Caco-2 (cell line): ENCODE measurements around the gene NOL11. TPM values are rescaled to one million over a fixed set of nuclear protein-coding genes. Genes with fewer than 3 reads are reported as not detected.
"Not testable (repeated sequence)": the region's sequence is repeated elsewhere in the genome, so short reads cannot be mapped to it uniquely, and the experiment has no call there.

Experiments
- BruUV-seq: library from RNA; stranded (reverse); fragments of 400-500 nt; replicated peaks from 2 replicates; lab custom pipeline; 2021; lab: Mats Ljungman, UMichigan
- CTCF ChIA-PET: fragments of 300-600 bp; sonication (Branson Sonifier 250); formaldehyde crosslinking; loops from one replicate; lab custom pipeline; 2022; ENCODE audit warnings: antibody characterized with exemption; lab: Charles Lee
- POLR2A ChIA-PET: fragments of 300-600 bp; sonication (Branson Sonifier 250); formaldehyde crosslinking; loops from one replicate; lab custom pipeline; 2022; ENCODE audit warnings: antibody characterized with exemption; lab: Charles Lee
- DNase-seq, 2 experiments: peaks; one replicate each; pipeline versions ENCODE4 v3.0.0 to v3.0.0-alpha.2; 2020 to 2022
- H3K27me3 ChIP-seq: replicated peaks from 2 replicates; pipeline ENCODE4 v1.6.0; 2011; ENCODE audit warnings: low read length; ENCODE audit not compliant: control insufficient read depth, insufficient read depth
- H3K36me3 ChIP-seq: 2 replicates; pipeline ENCODE4 v1.5.1; 2011; ENCODE audit warnings: low read length; ENCODE audit not compliant: control insufficient read depth, insufficient read depth
- H3K4me1 ChIP-seq: fragments of 250-450 bp; sonication (Bioruptor Pico); 2 replicates; pipeline ENCODE4 v1.5.1; 2020; ENCODE audit warnings: mild to moderate bottlenecking
- H3K4me3 ChIP-seq: 2 replicates; pipeline ENCODE4 v1.5.1; 2011; ENCODE audit warnings: low read depth, mild to moderate bottlenecking, control low read depth, low read length
- H3K9me3 ChIP-seq: fragments of 250-450 bp; sonication (Bioruptor Pico); 2 replicates; pipeline ENCODE4 v1.5.1; 2020; ENCODE audit warnings: mild to moderate bottlenecking, moderate library complexity
- H3K27ac Mint-ChIP-seq: one replicate; pipeline ENCODE4 v1.8.0; 2022; ENCODE audit warnings: mixed read lengths; ENCODE audit not compliant: unreplicated experiment
- H3K27me3 Mint-ChIP-seq: one replicate; pipeline ENCODE4 v1.8.0; 2022; ENCODE audit warnings: mixed read lengths; ENCODE audit not compliant: insufficient read depth, unreplicated experiment
- H3K36me3 Mint-ChIP-seq: one replicate; pipeline ENCODE4 v1.8.0; 2022; ENCODE audit warnings: mild to moderate bottlenecking, mixed read lengths; ENCODE audit not compliant: insufficient read depth, unreplicated experiment
- H3K4me1 Mint-ChIP-seq: one replicate; pipeline ENCODE4 v1.8.0; 2022; ENCODE audit warnings: low read depth, mixed read lengths; ENCODE audit not compliant: unreplicated experiment
- H3K4me3 Mint-ChIP-seq: one replicate; pipeline ENCODE4 v1.8.0; 2022; ENCODE audit warnings: mild to moderate bottlenecking, moderate library complexity, mixed read lengths; ENCODE audit not compliant: unreplicated experiment
- H3K9me3 Mint-ChIP-seq: one replicate; pipeline ENCODE4 v1.8.0; 2022; ENCODE audit warnings: mixed read lengths; ENCODE audit not compliant: unreplicated experiment
- CTCF ChIP-seq, 2 experiments: fragments of 200-600 bp in 1 of 2; IDR thresholded peaks; 1 replicate in 1 of 2; 2 replicates in 1 of 2; pipeline versions ENCODE4 v1.5.1 to v1.8.0; 2011 to 2022; ENCODE audit warnings: antibody characterized with exemption in 1 of 2, control low read depth in 1 of 2, inconsistent platforms in 1 of 2, low read depth in 1 of 2, low read length in 1 of 2, mild to moderate bottlenecking in 1 of 2, moderate library complexity in 1 of 2; ENCODE audit not compliant: insufficient read depth in 1 of 2, severe bottlenecking in 1 of 2, unreplicated experiment in 1 of 2
- intact Hi-C: fragments of 100-400 bp; cut with micrococcal nuclease; formaldehyde crosslinking; loops from one replicate; pipeline ENCODE4 v1.10.0; 2022; ENCODE audit not compliant: unreplicated experiment
- total RNA-seq: library from RNA; stranded (reverse); gene quantifications from 2 replicates; pipeline ENCODE4 v1.2.3, GENCODE V29; 2022

NOL11 gene
- total RNA-seq, 1 experiment from 2014 or later: 73.6 TPM

DNA sequence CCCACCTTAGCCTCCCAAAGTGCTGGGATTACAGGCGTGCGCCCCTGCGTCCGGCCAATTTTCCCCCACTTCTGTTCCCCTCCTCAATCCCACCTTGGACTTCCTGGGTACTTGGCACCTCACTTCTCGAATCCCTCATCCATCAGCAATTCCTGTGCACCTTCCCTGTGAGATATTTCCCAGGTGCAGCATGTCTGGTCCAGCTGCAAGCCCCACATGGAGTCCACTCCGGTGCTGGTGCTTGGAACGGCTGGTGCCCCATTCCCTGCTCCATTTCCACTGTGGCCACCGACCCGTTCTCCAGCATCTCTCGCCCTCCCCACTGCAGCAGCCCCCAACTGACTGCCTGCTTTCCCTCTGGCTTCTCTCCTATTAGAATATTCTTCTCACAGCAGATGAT is 35.3 kb downstream of the NOL11 start:
- no peaks in the 10 kb centered on the region for H3K27me3 ChIP-seq
- intact Hi-C loops: no loop called here
- H3K9me3 ChIP-seq: peaks cover 5% of the 10 kb centered on the region; the same call in 1 of the 2 replicates
- no TSS peak for BruUV-seq
- no peak overlapping the region for H3K27ac Mint-ChIP-seq
- POLR2A ChIA-PET: no interaction called here
- no peaks in the 10 kb centered on the region; the same call in 1 of the 2 replicates for H3K36me3 ChIP-seq
- H3K36me3 Mint-ChIP-seq: peaks cover 35% of the 10 kb centered on the region
- no peak overlapping the region for H3K4me3 Mint-ChIP-seq
- no peaks in the 10 kb centered on the region for H3K27me3 Mint-ChIP-seq
- DNase-seq: no peak
- TF ChIP-seq CTCF (IDR thresholded peaks at IDR 0.05; ENCODE audit: insufficient read depth in 1 of 2, low read depth in 1 of 2, low read length in 1 of 2, severe bottlenecking in 1 of 2, unreplicated experiment in 1 of 2): no peak
- peaks cover 5% of the 10 kb centered on the region; the same call in 1 of the 2 replicates for H3K4me1 ChIP-seq
- peaks cover 6% of the 10 kb centered on the region for H3K4me1 Mint-ChIP-seq
- CTCF ChIA-PET: no interaction called here
- H3K9me3 Mint-ChIP-seq: peaks cover 8% of the 10 kb centered on the region
- no peak overlapping the region for H3K4me3 ChIP-seq

DNA sequence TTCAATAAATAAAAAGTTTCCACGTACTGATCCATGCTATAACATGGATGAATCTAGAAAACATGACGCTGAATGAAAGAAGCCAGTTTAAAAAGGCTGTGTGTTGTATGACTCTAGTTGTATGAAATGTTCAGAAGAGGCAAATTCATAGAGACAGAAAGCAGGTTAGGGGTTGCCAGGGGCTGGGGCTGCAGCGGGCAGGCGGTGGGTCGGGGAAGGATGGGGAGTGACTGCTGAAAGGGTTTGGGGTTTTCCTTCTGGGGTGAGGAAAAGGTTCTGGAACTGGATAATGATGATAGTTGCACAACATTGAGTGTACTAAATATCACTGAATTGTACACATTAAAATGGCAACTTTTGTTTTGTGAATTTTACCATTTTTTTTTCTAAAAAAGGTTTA is 36.3 kb downstream of the NOL11 start:
- Histone ChIP-seq H3K4me1 (peaks cover 5% of the 10 kb centered on the region; the same call in 1 of the 2 replicates), H3K4me3 (no peak overlapping the region), H3K36me3 (no peaks in the 10 kb centered on the region), H3K9me3 (peaks cover 5% of the 10 kb centered on the region; the same call in 1 of the 2 replicates), H3K27me3 (no peaks in the 10 kb centered on the region)
- Mint-ChIP-seq H3K27ac (peak overlapping the region; percentile 36), H3K4me3 (no peak overlapping the region), H3K4me1 (peaks cover 6% of the 10 kb centered on the region), H3K36me3 (peaks cover 25% of the 10 kb centered on the region), H3K9me3 (peaks cover 8% of the 10 kb centered on the region), H3K27me3 (no peaks in the 10 kb centered on the region)
- no peak for TF ChIP-seq CTCF (IDR thresholded peaks at IDR 0.05; ENCODE audit: insufficient read depth in 1 of 2, low read depth in 1 of 2, low read length in 1 of 2, severe bottlenecking in 1 of 2, unreplicated experiment in 1 of 2)
- ChIA-PET CTCF (no interaction called here), POLR2A (no interaction called here)
- BruUV-seq: no TSS peak
- no peak for DNase-seq
- intact Hi-C loops: no loop called here

DNA sequence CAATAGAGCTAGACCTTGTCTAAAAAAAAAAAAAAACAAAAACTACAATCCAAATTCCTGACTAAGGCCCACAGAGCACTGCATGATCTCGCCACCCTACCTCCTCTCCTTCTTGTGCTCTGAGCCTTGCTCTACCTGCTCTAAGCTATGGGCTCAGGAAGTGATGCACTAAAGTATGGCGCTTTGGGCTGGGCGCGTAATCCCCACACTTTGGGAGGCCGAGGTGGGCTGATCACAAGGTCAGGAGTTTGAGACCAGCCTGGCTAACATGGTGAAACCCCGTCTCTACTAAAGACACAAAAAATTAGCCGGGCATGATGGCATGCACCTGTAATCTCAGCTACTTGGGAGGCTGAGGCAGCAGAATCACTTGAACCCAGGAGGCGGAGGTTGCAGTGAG is 37.0 kb downstream of the NOL11 start:
- intact Hi-C loops, H3K27me3 ChIP-seq, H3K4me3 Mint-ChIP-seq, CTCF ChIA-PET, H3K27me3 Mint-ChIP-seq, H3K36me3 ChIP-seq, H3K4me1 Mint-ChIP-seq, H3K4me1 ChIP-seq, H3K4me3 ChIP-seq, BruUV-seq, DNase-seq, H3K9me3 ChIP-seq, POLR2A ChIA-PET, H3K9me3 Mint-ChIP-seq: not testable (repeated sequence)
- Mint-ChIP-seq H3K27ac (peak overlapping the region; percentile 63), H3K36me3 (peaks cover 18% of the 10 kb centered on the region)

GRCh38 chr17:67756766-67757165 is 39.0 kb downstream of the NOL11 start:
- H3K4me1 Mint-ChIP-seq, POLR2A ChIA-PET, H3K4me3 ChIP-seq, H3K27ac Mint-ChIP-seq, H3K9me3 Mint-ChIP-seq, BruUV-seq, H3K9me3 ChIP-seq, H3K27me3 ChIP-seq, DNase-seq, H3K4me3 Mint-ChIP-seq, intact Hi-C loops, CTCF ChIA-PET, H3K36me3 ChIP-seq, H3K4me1 ChIP-seq, H3K27me3 Mint-ChIP-seq, H3K36me3 Mint-ChIP-seq: not testable (repeated sequence)
